HEK293 (cell line): Measurements from ENCODE around the gene CD96.

Source experiments
- CTCF ChIP-seq: fragments of 450-650 bp; formaldehyde crosslinking; IDR thresholded peaks from 2 replicates; pipeline ENCODE4 v1.5.1; 2016; ENCODE audit warnings: missing biosample characterization, missing genetic modification characterization
- HOXC10 ChIP-seq: sonication (generic); formaldehyde crosslinking; IDR thresholded peaks from 2 replicates; pipeline ENCODE4 v1.8.1; 2023; ENCODE audit warnings: mild to moderate bottlenecking, missing genetic modification reagents
- KLF8 ChIP-seq: fragments of 450-650 bp; formaldehyde crosslinking; IDR thresholded peaks from 2 replicates; pipeline ENCODE4 v1.5.1; 2016; ENCODE audit warnings: missing biosample characterization, missing genetic modification characterization
- KLF9 ChIP-seq: fragments of 450-650 bp; formaldehyde crosslinking; IDR thresholded peaks from 2 replicates; pipeline ENCODE4 v1.5.1; 2016; ENCODE audit warnings: missing biosample characterization, missing genetic modification characterization, low read depth
- REST ChIP-seq: fragments of 450-650 bp; formaldehyde crosslinking; IDR thresholded peaks from 2 replicates; pipeline ENCODE4 v1.5.1; 2016; ENCODE audit warnings: missing biosample characterization, missing genetic modification characterization
- TRIM28 ChIP-seq: IDR thresholded peaks from 2 replicates; pipeline ENCODE4 v1.6.1; 2011; ENCODE audit warnings: low read length, control low read depth, borderline replicate concordance
- YY1 ChIP-seq: fragments of 450-650 bp; formaldehyde crosslinking; IDR thresholded peaks from 2 replicates; pipeline ENCODE4 v1.5.1; 2018; ENCODE audit warnings: missing biosample characterization, missing genetic modification characterization
- ZBTB1 ChIP-seq: fragments of 450-650 bp; formaldehyde crosslinking; IDR thresholded peaks from 2 replicates; pipeline ENCODE4 v1.5.1; 2016; ENCODE audit warnings: missing biosample characterization, missing genetic modification characterization
- ZNF138 ChIP-seq: fragments of 450-650 bp; formaldehyde crosslinking; IDR thresholded peaks from 2 replicates; pipeline ENCODE4 v1.5.1; 2016; ENCODE audit warnings: missing biosample characterization, missing genetic modification characterization, borderline replicate concordance
- ZNF404 ChIP-seq: fragments of 450-650 bp; formaldehyde crosslinking; IDR thresholded peaks from 2 replicates; pipeline ENCODE4 v1.5.1; 2017; ENCODE audit warnings: missing biosample characterization, missing genetic modification characterization
- ZNF837 ChIP-seq: fragments of 450-650 bp; formaldehyde crosslinking; IDR thresholded peaks from 2 replicates; pipeline ENCODE4 v1.5.1; 2016; ENCODE audit warnings: missing biosample characterization, missing genetic modification characterization
- ZSCAN30 ChIP-seq: fragments of 450-650 bp; IDR thresholded peaks from 2 replicates; pipeline ENCODE4 v1.5.1; 2018; ENCODE audit warnings: missing biosample characterization, mild to moderate bottlenecking, missing genetic modification characterization, moderate library complexity

- no peak for TF ChIP-seq CTCF (tag by site-specific recombination)
- no peak for TF ChIP-seq KLF9 (tag by site-specific recombination)
- no peak for TF ChIP-seq ZNF138
- no peak for TF ChIP-seq ZNF404
- no peak for TF ChIP-seq REST (tag by site-specific recombination)
- TF ChIP-seq ZBTB1 (tag by site-specific recombination) = no peak
- no peak for TF ChIP-seq ZNF837 (tag by site-specific recombination)
- no peak for TF ChIP-seq KLF8
- no peak for TF ChIP-seq ZSCAN30 (tag by site-specific recombination)
- TF ChIP-seq YY1 (tag by site-specific recombination) = no peak
- no peak for TF ChIP-seq HOXC10
- no peak for TF ChIP-seq TRIM28
Observed at GRCh38 chr3:111594781-111595180, 52.8 kb downstream of the CD96 start.
